ENCODE measurements around the gene PCBP3. TPM values are rescaled to one million over a fixed set of nuclear protein-coding genes. Genes with fewer than 3 reads are reported as not detected.
"Not testable (repeated sequence)": the region's sequence is repeated elsewhere in the genome, so short reads cannot be mapped to it uniquely, and the experiment has no call there.

The PCBP3 gene
- total RNA-seq, 1 donor from 2014 or later = not detected

DNA sequence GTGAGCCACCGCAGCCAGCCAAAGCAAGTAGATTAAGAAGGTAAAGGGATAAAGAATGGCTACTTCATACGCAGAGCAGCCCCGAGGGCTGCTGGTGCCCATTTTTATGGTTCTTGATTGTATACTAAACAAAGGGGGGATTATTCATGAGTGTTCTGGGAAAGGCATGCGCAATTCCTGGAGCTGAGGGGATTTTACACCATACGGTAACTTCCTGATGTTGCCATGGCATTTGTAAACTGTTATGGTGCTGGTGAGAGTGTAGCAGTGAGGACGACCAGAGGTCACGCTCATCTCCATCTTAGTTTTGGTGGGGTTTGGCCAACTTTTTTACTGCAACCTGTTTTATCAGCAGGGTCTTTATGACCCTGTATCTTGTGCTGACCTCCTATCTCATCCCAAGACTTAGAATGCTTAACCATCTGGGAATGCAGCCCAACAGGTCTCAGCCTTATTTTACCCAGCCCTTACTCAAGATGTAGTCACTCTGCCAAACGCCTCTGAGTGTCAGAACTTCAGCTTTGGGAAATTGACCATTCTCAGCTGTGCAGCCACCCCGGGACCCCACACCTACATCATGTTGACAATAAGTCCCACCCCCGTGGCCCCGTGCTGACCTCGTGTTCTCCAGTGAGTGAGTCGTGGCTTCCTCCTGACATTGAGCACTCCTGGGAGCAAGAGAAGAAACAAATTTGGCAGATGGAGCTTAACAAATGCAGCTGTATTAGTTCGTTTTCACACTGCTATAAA lies 188.6 kb downstream of the PCBP3 start:
- DNase-seq = no peak
- Mint-ChIP-seq H3K36me3 (ENCODE audit: low read depth) (no peaks in the 10 kb centered on the region), H3K27ac (no peak overlapping the region), H3K27me3 (no peaks in the 10 kb centered on the region), H3K4me3 (no peak overlapping the region), H3K4me1 (peaks cover 11% of the 10 kb centered on the region), H3K9me3 (no peaks in the 10 kb centered on the region)
- ChIA-PET POLR2A (no interaction called here), CTCF (no interaction called here)
- intact Hi-C loops (cut with micrococcal nuclease) = no loop called here
- no peak for ATAC-seq (ENCODE audit: low read depth)
- no peak for TF ChIP-seq CTCF (IDR thresholded peaks at IDR 0.05)

GRCh38 chr21:45832741-45833235 lies 189.3 kb downstream of the PCBP3 start:
- H3K27ac Mint-ChIP-seq; intact Hi-C loops (cut with micrococcal nuclease); H3K27me3 Mint-ChIP-seq; CTCF ChIA-PET; POLR2A ChIA-PET; H3K4me1 Mint-ChIP-seq; ATAC-seq (ENCODE audit: low read depth); H3K36me3 Mint-ChIP-seq (ENCODE audit: low read depth); H3K9me3 Mint-ChIP-seq; DNase-seq; H3K4me3 Mint-ChIP-seq: not testable (repeated sequence)

GRCh38 chr21:45833414-45833813 lies 189.9 kb downstream of the PCBP3 start:
- Mint-ChIP-seq H3K9me3 (no peaks in the 10 kb centered on the region), H3K27me3 (no peaks in the 10 kb centered on the region), H3K4me3 (no peak overlapping the region), H3K27ac (no peak overlapping the region), H3K4me1 (no peaks in the 10 kb centered on the region), H3K36me3 (ENCODE audit: low read depth) (no peaks in the 10 kb centered on the region)
- ATAC-seq (ENCODE audit: low read depth) (no peak), DNase-seq (no peak)
- POLR2A ChIA-PET = no interaction called here
- intact Hi-C loops (cut with micrococcal nuclease) = no loop called here
- TF ChIP-seq CTCF (IDR thresholded peaks at IDR 0.05) = no peak
- CTCF ChIA-PET = no interaction called here

DNA sequence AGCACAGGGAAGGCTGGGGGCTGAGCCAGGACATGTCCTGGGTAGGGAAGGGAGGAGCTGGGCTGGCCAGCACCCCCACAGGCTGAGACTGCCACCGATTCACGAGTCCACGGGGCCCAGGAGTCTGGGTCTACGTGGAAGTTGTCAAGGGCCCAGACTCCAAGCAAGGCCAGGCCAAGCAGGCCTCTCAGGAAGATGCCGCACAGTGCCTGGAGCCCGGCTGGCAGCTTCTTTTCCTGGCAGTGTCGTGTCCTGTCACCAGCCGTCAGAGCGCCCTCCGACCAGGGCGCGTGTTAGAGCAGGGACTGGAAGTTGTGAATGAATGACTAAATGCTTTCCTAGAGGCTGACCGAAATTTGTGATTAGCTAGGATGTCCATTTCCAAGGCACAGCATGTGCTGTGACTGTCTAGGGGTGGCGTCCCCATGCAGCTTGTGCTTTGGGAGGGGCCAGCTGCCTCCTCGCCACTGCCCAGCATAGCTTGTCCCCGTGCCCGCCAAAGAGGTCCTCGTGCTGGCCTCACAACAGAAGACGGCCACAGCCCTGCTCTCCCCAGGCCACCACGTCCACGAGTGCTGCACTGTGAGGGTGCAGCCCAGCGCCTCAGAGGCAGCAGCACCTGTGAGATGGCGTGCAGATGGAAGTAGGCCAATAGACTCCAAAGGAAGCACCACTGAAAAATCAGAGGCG lies 190.6 kb downstream of the PCBP3 start:
- intact Hi-C loops (cut with micrococcal nuclease) = no loop called here
- no peaks in the 10 kb centered on the region for H3K4me1 Mint-ChIP-seq
- H3K36me3 Mint-ChIP-seq (ENCODE audit: low read depth) = no peaks in the 10 kb centered on the region
- ATAC-seq (ENCODE audit: low read depth) = no peak
- CTCF ChIA-PET = no interaction called here
- POLR2A ChIA-PET = no interaction called here
- H3K4me3 Mint-ChIP-seq = no peak overlapping the region
- no peaks in the 10 kb centered on the region for H3K9me3 Mint-ChIP-seq
- TF ChIP-seq CTCF (IDR thresholded peaks at IDR 0.05) = no peak
- H3K27ac Mint-ChIP-seq = no peak overlapping the region
- no peaks in the 10 kb centered on the region for H3K27me3 Mint-ChIP-seq
- no peak for DNase-seq

DNA sequence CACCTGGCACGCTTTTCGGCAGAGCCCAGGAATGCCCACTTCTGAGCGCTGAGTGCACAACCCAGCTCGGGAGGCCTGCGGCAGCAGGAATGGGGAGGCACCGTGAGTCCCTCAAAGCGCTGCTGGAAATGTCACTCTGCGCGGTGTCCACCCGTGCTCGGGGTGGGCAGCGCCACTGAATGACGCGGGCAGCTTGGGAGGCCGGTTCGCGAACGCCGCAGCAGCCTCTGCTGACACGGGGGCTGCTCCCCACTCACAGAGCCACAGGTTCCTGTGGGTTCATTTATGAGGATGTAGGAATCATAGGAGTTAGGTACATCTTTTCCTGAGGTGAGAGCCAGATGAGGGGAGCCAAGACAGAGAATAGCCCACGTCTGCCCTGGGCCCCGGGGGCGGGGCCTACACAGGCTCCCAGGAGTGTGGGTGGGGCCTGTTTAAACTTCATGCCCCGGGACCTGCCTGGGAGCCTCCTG lies 191.3 kb downstream of the PCBP3 start:
- Mint-ChIP-seq H3K36me3 (ENCODE audit: low read depth) (no peaks in the 10 kb centered on the region), H3K9me3 (no peaks in the 10 kb centered on the region), H3K4me1 (no peaks in the 10 kb centered on the region), H3K27ac (no peak overlapping the region), H3K4me3 (no peak overlapping the region), H3K27me3 (no peaks in the 10 kb centered on the region)
- ATAC-seq (ENCODE audit: low read depth) = no peak
- no peak for DNase-seq
- CTCF ChIA-PET = no interaction called here
- no peak for TF ChIP-seq CTCF (IDR thresholded peaks at IDR 0.05)
- POLR2A ChIA-PET = no interaction called here
- intact Hi-C loops (cut with micrococcal nuclease) = no loop called here
